Measurements from ENCODE around the gene TBL1XR1. TPM values are rescaled to one million over a fixed set of nuclear protein-coding genes. Genes with fewer than 3 reads are reported as not detected.
A peak's percentile ranks its signal among the peaks of the same experiment; 100 is the strongest.

TBL1XR1 gene
- total RNA-seq, 2 experiments from 2014 or later, result 63.2 to 67.8 TPM

DNA sequence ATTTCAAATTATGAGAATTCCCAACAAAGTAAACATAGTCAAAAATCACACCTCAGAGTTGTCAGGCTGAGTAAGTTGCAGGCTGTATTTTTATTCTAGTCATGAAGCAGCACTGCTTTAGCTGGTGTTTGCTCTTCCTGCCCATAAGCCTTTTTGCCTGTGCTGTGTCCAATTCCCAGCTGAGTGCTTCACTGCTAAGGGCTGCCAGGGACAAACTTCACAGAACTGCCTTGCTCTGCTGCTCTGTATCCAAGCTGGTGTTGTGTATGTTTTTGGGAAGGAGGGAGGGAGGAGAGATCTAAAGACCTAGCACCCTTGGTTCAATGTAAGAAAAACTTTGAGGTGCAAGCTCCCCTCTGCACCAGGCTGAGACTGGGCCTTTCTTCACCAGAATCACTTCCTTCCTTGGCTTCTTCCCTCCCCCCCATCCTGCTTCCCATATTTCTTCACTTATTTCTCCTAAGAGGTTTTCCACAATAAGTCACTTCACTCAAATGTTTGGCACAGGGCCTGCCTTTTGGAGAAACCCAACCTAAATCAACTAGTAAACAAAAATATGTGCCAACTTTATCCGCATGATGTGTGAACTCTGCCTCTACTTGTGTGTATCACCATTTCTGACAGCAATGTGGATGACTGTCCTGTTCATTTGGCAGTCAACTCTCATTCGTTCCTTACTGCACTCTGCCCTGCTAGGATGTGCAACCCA lies 156.1 kb downstream of the TBL1XR1 start:
- H3K9me3 ChIP-seq (ENCODE audit: control insufficient read depth in 1 of 2, insufficient read depth in 1 of 2, low read length in 2 of 2), result no peaks in the 10 kb centered on the region
- TF ChIP-seq, protein P1, sequence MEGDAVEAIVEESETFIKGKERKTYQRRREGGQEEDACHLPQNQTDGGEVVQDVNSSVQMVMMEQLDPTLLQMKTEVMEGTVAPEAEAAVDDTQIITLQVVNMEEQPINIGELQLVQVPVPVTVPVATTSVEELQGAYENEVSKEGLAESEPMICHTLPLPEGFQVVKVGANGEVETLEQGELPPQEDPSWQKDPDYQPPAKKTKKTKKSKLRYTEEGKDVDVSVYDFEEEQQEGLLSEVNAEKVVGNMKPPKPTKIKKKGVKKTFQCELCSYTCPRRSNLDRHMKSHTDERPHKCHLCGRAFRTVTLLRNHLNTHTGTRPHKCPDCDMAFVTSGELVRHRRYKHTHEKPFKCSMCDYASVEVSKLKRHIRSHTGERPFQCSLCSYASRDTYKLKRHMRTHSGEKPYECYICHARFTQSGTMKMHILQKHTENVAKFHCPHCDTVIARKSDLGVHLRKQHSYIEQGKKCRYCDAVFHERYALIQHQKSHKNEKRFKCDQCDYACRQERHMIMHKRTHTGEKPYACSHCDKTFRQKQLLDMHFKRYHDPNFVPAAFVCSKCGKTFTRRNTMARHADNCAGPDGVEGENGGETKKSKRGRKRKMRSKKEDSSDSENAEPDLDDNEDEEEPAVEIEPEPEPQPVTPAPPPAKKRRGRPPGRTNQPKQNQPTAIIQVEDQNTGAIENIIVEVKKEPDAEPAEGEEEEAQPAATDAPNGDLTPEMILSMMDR (IDR thresholded peaks at IDR 0.05), result no peak
- H3K4me1 ChIP-seq (ENCODE audit: insufficient read depth, low read length), result peaks cover 9% of the 10 kb centered on the region
- Mint-ChIP-seq H3K27me3 (no peaks in the 10 kb centered on the region), H3K9me3 (no peaks in the 10 kb centered on the region), H3K4me3 (no peak overlapping the region), H3K27ac (peak overlapping the region; percentile 21), H3K4me1 (ENCODE audit: low read depth) (peaks cover 36% of the 10 kb centered on the region), H3K36me3 (ENCODE audit: low read depth) (peaks cover 97% of the 10 kb centered on the region)
- ATAC-seq (ENCODE audit: poor library complexity) (no peak), DNase-seq (no peak)
- no peak overlapping the region for H3K27ac ChIP-seq (ENCODE audit: low read depth in 1 of 2, low read length in 2 of 2)
- ChIA-PET CTCF (interaction anchor here (1.1 kb wide), 1 partner anchor 10 kb away, joined by 4 read pairs; no protein-coding TSS in a partner anchor), POLR2A (interaction anchor here (1.8 kb wide), 1 partner anchor 319 kb away, joined by 5 read pairs; no protein-coding TSS in a partner anchor)
- H3K27me3 ChIP-seq (ENCODE audit: control insufficient read depth in 1 of 2, insufficient read depth in 2 of 2, low read length in 2 of 2), result no peaks in the 10 kb centered on the region
- H3K36me3 ChIP-seq (ENCODE audit: insufficient read depth, low read length), result peaks cover 68% of the 10 kb centered on the region
- intact Hi-C loops (cut with DNase I, micrococcal nuclease), result loop anchor here in 1 of 2 experiments (10.0 kb wide), 1 partner anchor 1114 kb away; no protein-coding TSS in a partner anchor
- H3K4me3 ChIP-seq (ENCODE audit: low read length), result no peak overlapping the region

DNA sequence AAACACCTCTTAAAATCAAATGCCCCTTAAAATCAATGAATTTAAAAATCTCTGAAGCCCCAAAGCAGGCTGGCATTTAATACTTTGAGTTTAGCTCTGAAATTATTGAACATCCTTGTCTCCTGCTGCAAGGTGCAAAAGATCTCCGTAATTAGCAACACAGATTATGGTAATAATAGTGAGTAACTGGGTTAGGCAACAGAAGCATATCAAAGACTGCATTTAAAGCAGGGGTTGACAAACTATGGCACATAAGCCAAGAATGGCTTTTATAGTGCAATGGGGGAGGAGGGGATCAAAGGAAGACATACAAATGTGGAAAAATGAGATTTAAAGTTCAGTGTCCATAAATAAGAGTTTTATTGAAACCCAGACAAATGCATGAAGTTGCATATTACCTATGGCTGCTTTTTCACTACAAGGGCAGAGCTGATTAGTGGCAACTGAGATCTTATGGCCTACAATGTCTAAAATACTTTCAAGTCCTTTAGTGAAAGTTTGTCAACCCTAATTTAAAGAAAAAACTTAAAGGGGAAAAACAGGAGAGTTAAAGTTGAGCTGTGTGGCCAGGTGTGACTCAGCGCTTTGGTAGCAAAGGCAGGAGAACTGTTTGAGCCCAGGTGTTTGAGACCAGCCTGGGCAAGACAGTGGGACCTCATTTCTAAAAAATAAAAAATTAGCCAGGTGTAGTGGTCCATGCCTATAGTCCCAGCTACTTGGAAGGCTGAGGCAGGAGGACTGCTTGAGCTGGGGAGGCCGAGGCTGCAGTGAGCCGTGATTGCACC lies 157.6 kb downstream of the TBL1XR1 start:
- DNase-seq, result no peak
- peaks cover 36% of the 10 kb centered on the region for H3K4me1 Mint-ChIP-seq (ENCODE audit: low read depth)
- ChIA-PET POLR2A (interaction anchor here (1.8 kb wide), 1 partner anchor 320 kb away, joined by 5 read pairs; no protein-coding TSS in a partner anchor), CTCF (interaction anchor here (1.1 kb wide), 1 partner anchor 11 kb away, joined by 4 read pairs; no protein-coding TSS in a partner anchor)
- H3K27ac ChIP-seq (ENCODE audit: low read depth in 1 of 2, low read length in 2 of 2), result no peak overlapping the region
- H3K9me3 Mint-ChIP-seq, result no peaks in the 10 kb centered on the region
- no peak overlapping the region for H3K4me3 Mint-ChIP-seq
- no peaks in the 10 kb centered on the region for H3K27me3 Mint-ChIP-seq
- no peak for ATAC-seq (ENCODE audit: poor library complexity)
- peaks cover 97% of the 10 kb centered on the region for H3K36me3 Mint-ChIP-seq (ENCODE audit: low read depth)
- no peak overlapping the region for H3K4me3 ChIP-seq (ENCODE audit: low read length)
- peaks cover 9% of the 10 kb centered on the region for H3K4me1 ChIP-seq (ENCODE audit: insufficient read depth, low read length)
- TF ChIP-seq, protein P1 (IDR thresholded peaks at IDR 0.05), result no peak
- intact Hi-C loops (cut with DNase I, micrococcal nuclease), result loop anchor here in 1 of 2 experiments (5.0 to 10.0 kb wide), 2 partner anchors 1115 to 1348 kb away; no protein-coding TSS in a partner anchor
- H3K27me3 ChIP-seq (ENCODE audit: control insufficient read depth in 1 of 2, insufficient read depth in 2 of 2, low read length in 2 of 2), result no peaks in the 10 kb centered on the region
- no peaks in the 10 kb centered on the region for H3K9me3 ChIP-seq (ENCODE audit: control insufficient read depth in 1 of 2, insufficient read depth in 1 of 2, low read length in 2 of 2)
- H3K36me3 ChIP-seq (ENCODE audit: insufficient read depth, low read length), result peaks cover 62% of the 10 kb centered on the region
- H3K27ac Mint-ChIP-seq, result no peak overlapping the region

DNA sequence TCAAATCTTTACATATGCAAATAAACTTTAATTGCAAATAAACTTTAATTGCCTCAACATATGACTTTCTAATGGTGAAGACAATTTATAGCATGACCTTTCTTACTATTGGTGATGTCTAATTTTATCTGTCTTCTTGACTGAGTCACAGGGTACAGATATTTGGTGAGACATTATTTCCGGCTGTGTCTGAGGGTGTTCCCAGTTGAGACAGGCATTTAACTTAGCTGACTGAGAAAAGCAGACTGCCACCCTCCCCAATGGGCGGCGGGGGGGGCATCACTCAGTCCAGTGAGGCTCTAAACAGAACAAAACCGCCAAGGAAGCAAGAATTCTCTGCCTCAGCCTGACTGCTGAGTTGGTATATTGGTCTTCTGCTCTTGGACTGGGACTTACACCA lies 160.0 kb downstream of the TBL1XR1 start:
- no peak overlapping the region for H3K27ac ChIP-seq (ENCODE audit: low read depth in 1 of 2, low read length in 2 of 2)
- H3K36me3 Mint-ChIP-seq (ENCODE audit: low read depth), result peaks cover 95% of the 10 kb centered on the region
- peaks cover 62% of the 10 kb centered on the region for H3K36me3 ChIP-seq (ENCODE audit: insufficient read depth, low read length)
- intact Hi-C loops (cut with DNase I, micrococcal nuclease), result loop anchor here in 1 of 2 experiments (5.0 kb wide), 1 partner anchor 1350 kb away; no protein-coding TSS in a partner anchor
- peaks cover 22% of the 10 kb centered on the region for H3K4me1 Mint-ChIP-seq (ENCODE audit: low read depth)
- ATAC-seq (ENCODE audit: poor library complexity) (no peak), DNase-seq (no peak)
- H3K27me3 Mint-ChIP-seq, result no peaks in the 10 kb centered on the region
- TF ChIP-seq, protein P1 (IDR thresholded peaks at IDR 0.05), result no peak
- no peak overlapping the region for H3K27ac Mint-ChIP-seq
- no peaks in the 10 kb centered on the region for H3K9me3 ChIP-seq (ENCODE audit: control insufficient read depth in 1 of 2, insufficient read depth in 1 of 2, low read length in 2 of 2)
- POLR2A ChIA-PET, result no interaction called here
- CTCF ChIA-PET, result interaction anchor here (0.7 kb wide), 1 partner anchor 13 kb away, joined by 4 read pairs; no protein-coding TSS in a partner anchor
- no peaks in the 10 kb centered on the region for H3K27me3 ChIP-seq (ENCODE audit: control insufficient read depth in 1 of 2, insufficient read depth in 2 of 2, low read length in 2 of 2)
- H3K4me3 ChIP-seq (ENCODE audit: low read length), result no peak overlapping the region
- H3K9me3 Mint-ChIP-seq, result no peaks in the 10 kb centered on the region
- H3K4me3 Mint-ChIP-seq, result no peak overlapping the region
- H3K4me1 ChIP-seq (ENCODE audit: insufficient read depth, low read length), result peaks cover 9% of the 10 kb centered on the region

Measured in CD4-positive, alpha-beta T cell (primary cell).